ENCODE results near the gene SGCE. TPM values are rescaled to one million over a fixed set of nuclear protein-coding genes. Genes with fewer than 3 reads are reported as not detected.
A peak's percentile ranks its signal among the peaks of the same experiment; 100 is the strongest.

The SGCE gene
- total RNA-seq, 4 donors from 2014 or later, result 72.3 to 108 (median 85.8) TPM

- WGBS, 2 donors, result 81 to 82% methylated on average over 4 of the region's 4 CpGs
- no peaks in the 10 kb centered on the region for H3K27me3 ChIP-seq
- H3K4me1 ChIP-seq, result no peaks in the 10 kb centered on the region
- intact Hi-C loops (cut with DNase I), result no loop called here
- no peak overlapping the region for H3K4me3 ChIP-seq (replicated peaks in 1 of 3)
- no peak for DNase-seq
- TF ChIP-seq POLR2A (IDR thresholded peaks at IDR 0.05) (no peak), CTCF (IDR thresholded peaks at IDR 0.05) (no peak)
- H3K27ac ChIP-seq, result no peak overlapping the region
- no peaks in the 10 kb centered on the region for H3K9me3 ChIP-seq
- H3K36me3 ChIP-seq, result no peaks in the 10 kb centered on the region
These were observed 65.3 kb downstream of the SGCE start for GRCh38 chr7:94590526-94591162.

- H3K9me3 ChIP-seq, result no peaks in the 10 kb centered on the region
- intact Hi-C loops (cut with DNase I), result no loop called here
- H3K36me3 ChIP-seq, result no peaks in the 10 kb centered on the region
- peaks cover 0 to 4% of the 10 kb centered on the region in 2 donors for H3K4me1 ChIP-seq
- H3K4me3 ChIP-seq (replicated peaks in 1 of 3), result no peak overlapping the region
- TF ChIP-seq CTCF (IDR thresholded peaks at IDR 0.05), result no peak
- TF ChIP-seq POLR2A (IDR thresholded peaks at IDR 0.05), result no peak
- 100% methylated on average over 2 of the region's 2 CpGs for WGBS, 2 donors
- no peaks in the 10 kb centered on the region for H3K27me3 ChIP-seq
- H3K27ac ChIP-seq, result no peak overlapping the region
- no peak for DNase-seq
These were observed 67.9 kb downstream of the SGCE start for GRCh38 chr7:94588075-94588474.

- Histone ChIP-seq H3K4me3 (replicated peaks in 1 of 3) (no peak overlapping the region), H3K27ac (no peak overlapping the region), H3K9me3 (no peaks in the 10 kb centered on the region), H3K4me1 (peaks cover 0 to 4% of the 10 kb centered on the region in 2 donors), H3K27me3 (no peaks in the 10 kb centered on the region), H3K36me3 (no peaks in the 10 kb centered on the region)
- intact Hi-C loops (cut with DNase I), result no loop called here
- WGBS, 2 donors, result 91% methylated on average over 1 of the region's 1 CpG
- DNase-seq, result peak in 1 of 2 donors; percentile 12
- TF ChIP-seq POLR2A (IDR thresholded peaks at IDR 0.05) (no peak), CTCF (IDR thresholded peaks at IDR 0.05) (no peak)
These were observed 71.8 kb downstream of the SGCE start for GRCh38 chr7:94584113-94584512.

GRCh38 chr7:94580601-94581000 is 75.3 kb downstream of the SGCE start:
- Histone ChIP-seq H3K27ac (no peak overlapping the region), H3K4me1 (peaks cover 0 to 4% of the 10 kb centered on the region in 2 donors), H3K9me3 (no peaks in the 10 kb centered on the region), H3K27me3 (no peaks in the 10 kb centered on the region), H3K36me3 (no peaks in the 10 kb centered on the region), H3K4me3 (replicated peaks in 1 of 3) (no peak overlapping the region)
- intact Hi-C loops (cut with DNase I), result no loop called here
- DNase-seq, result peak in 1 of 2 donors; percentile 6
- no peak for TF ChIP-seq POLR2A (IDR thresholded peaks at IDR 0.05)
- no peak for TF ChIP-seq CTCF (IDR thresholded peaks at IDR 0.05)
- 71 to 80% methylated on average over 1 of the region's 1 CpG for WGBS, 2 donors

- WGBS, 2 donors, result 95 to 98% methylated on average over 2 of the region's 2 CpGs
- DNase-seq, result no peak
- Histone ChIP-seq H3K36me3 (no peaks in the 10 kb centered on the region), H3K9me3 (no peaks in the 10 kb centered on the region), H3K27me3 (no peaks in the 10 kb centered on the region), H3K27ac (no peak overlapping the region), H3K4me3 (replicated peaks in 1 of 3) (no peak overlapping the region), H3K4me1 (peaks cover 0 to 4% of the 10 kb centered on the region in 2 donors)
- TF ChIP-seq CTCF (IDR thresholded peaks at IDR 0.05) (no peak), POLR2A (IDR thresholded peaks at IDR 0.05) (no peak)
- intact Hi-C loops (cut with DNase I), result no loop called here
These were observed 76.5 kb downstream of the SGCE start for GRCh38 chr7:94579470-94579869.
